Stimulated activated effector memory CD8-positive, alpha-beta T cell treated with anti-CD3 and anti-CD28 coated beads, Interleukin-12 subunit alpha, Interleukin-12 subunit beta, amount 100 ng/mL, for 72 hours (primary cell): ENCODE results near the gene ZFP36L2.

Experiments used
- ATAC-seq: fragments of 150-1000 bp; cut with Tn5 transposase; 2 replicates; pipeline ENCODE4 v1.10.0; 2021
- DNase-seq, 2 donors: peaks; one replicate each; pipeline ENCODE4 v3.0.0; 2021 to 2022; ENCODE audit warnings: low spot score in 2 of 2
- H3K27ac Mint-ChIP-seq: one replicate; pipeline ENCODE4 v1.8.0; 2022; ENCODE audit warnings: mild to moderate bottlenecking, mixed read lengths
- H3K36me3 Mint-ChIP-seq: one replicate; pipeline ENCODE4 v1.8.0; 2022; ENCODE audit warnings: mild to moderate bottlenecking, mixed read lengths
- H3K4me1 Mint-ChIP-seq: one replicate; pipeline ENCODE4 v1.8.0; 2022; ENCODE audit warnings: mixed read lengths
- H3K4me3 Mint-ChIP-seq: one replicate; pipeline ENCODE4 v1.8.0; 2022; ENCODE audit warnings: mild to moderate bottlenecking, mixed read lengths
- H3K9me3 Mint-ChIP-seq: one replicate; pipeline ENCODE4 v1.8.0; 2022; ENCODE audit warnings: mixed read lengths

Gene ZFP36L2

DNA sequence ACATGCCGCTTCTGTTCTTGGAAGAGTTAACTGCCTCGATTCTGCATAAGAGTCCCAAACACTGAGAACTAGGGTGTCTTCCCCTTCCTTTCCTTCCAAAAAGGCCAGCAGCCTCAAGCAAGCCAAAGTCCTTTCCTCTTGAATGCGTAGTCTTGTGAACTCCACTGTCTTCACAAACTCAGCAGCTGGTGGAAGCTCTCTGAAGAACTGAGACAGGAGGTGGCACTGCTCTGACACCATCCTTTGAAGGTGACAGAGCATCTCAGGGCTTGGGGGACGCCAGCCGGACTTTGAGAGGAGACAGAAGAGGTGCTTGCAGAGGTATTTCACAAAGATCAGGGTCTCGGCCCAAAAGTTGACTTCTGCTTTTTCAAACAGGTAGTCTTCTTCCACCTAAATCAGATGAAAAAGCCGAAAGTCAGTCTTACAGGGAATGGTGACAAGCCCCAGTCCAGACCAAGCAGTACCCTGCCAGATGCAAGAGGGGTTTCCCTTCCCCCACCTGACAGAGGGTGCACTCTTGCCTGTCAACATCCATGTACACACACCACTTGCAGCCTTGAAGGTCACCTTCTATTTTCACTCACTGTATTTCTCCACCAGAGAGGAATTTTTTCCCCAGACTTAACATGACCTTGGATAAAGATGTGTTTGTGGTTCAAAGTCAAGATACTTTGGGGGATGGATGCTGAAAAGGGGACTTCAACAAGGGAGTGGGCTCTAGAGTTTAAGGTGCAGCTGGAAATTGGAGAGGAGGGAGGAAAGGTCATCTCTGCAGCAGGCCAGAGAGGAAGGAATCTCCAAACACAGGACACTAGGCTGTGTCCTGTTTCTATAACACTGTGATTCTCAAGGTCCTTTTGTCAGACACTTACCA, 4.8 kb upstream of the ZFP36L2 start:
- Mint-ChIP-seq H3K36me3 (peaks cover 53% of the 10 kb centered on the region), H3K4me3 (no peak overlapping the region), H3K9me3 (no peaks in the 10 kb centered on the region), H3K4me1 (peaks cover 23% of the 10 kb centered on the region), H3K27ac (no peak overlapping the region)
- no peak for DNase-seq
- no peak for ATAC-seq

GRCh38 chr2:43230351-43230885, 4.0 kb upstream of the ZFP36L2 start:
- H3K36me3 Mint-ChIP-seq = peaks cover 61% of the 10 kb centered on the region
- H3K27ac Mint-ChIP-seq = no peak overlapping the region
- H3K4me3 Mint-ChIP-seq = no peak overlapping the region
- no peak for DNase-seq
- H3K9me3 Mint-ChIP-seq = no peaks in the 10 kb centered on the region
- ATAC-seq = no peak
- H3K4me1 Mint-ChIP-seq = peaks cover 23% of the 10 kb centered on the region

DNA sequence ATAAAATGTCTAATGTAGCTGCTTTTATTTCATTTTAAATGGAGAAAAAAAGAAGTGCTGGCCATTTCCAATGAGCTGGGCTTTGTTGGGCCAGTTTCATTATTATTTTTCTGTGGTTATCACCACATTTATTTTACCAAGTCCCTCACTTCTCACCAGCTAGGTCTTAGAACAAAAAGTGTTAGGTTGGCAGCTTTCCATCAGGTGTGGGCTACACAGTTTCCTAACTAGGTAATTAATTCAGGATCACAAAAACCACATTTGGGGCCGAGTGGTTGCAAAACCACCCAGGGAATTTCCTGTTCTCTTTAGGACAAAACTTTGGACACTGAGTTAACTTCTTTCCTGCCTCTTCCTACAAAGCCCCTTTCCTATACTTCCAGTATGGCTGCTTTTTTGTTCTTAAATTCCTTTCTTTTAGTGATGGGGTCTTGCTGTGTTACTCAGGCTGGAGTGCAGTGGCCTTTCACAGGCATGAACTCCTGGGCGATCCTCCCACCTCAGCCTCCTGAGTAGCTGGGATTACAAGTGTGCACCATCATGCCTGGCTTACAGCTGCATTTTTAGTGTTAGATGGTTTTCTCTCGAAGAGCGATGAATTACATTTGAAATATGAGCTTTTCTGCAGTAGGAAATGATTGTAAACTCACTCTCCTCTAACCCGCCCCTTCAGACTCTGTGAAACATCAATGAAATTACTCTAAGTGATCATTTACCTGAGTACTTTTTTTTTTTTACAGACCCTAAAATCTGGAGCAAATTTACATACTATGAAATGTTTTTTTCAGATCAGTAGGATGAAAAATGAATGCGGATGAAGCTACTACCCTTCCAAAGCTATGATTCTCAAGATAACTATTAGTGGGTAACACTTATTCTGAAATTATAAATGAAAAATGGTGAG, 2.6 kb upstream of the ZFP36L2 start:
- ATAC-seq = no peak
- Mint-ChIP-seq H3K4me1 (peaks cover 28% of the 10 kb centered on the region), H3K27ac (peak overlapping the region; percentile 99), H3K9me3 (no peaks in the 10 kb centered on the region), H3K4me3 (peak overlapping the region; percentile 85), H3K36me3 (peaks cover 71% of the 10 kb centered on the region)
- no peak for DNase-seq

GRCh38 chr2:43228321-43228751, 1.9 kb upstream of the ZFP36L2 start:
- no peak for DNase-seq
- ATAC-seq = no peak
- no peaks in the 10 kb centered on the region for H3K9me3 Mint-ChIP-seq
- H3K36me3 Mint-ChIP-seq = peaks cover 78% of the 10 kb centered on the region
- peaks cover 29% of the 10 kb centered on the region for H3K4me1 Mint-ChIP-seq
- H3K4me3 Mint-ChIP-seq = peak overlapping the region; percentile 85
- H3K27ac Mint-ChIP-seq = peak overlapping the region; percentile 99

DNA sequence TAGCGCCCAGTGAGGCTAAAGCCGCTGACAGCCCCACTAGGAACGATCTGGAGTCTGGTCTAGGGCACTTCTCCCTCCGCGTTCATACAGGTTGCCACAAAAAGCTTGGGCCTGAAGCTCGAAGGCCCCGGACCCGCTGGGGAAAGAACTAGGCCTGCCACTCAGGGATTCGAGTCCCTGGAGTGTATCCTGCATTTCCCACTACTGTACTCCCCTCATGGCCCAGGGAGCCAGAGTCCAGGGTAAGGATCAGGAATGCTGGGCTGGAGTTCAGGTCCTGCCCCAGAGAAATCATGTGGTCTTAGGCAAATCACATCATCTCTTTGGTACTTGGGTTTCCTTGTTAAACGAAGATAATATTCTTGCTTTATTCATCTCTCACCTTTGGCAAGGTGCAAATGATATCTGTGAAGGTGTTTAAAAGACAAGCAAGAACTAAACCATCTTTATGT, 1.4 kb upstream of the ZFP36L2 start:
- no peak for DNase-seq
- peaks cover 83% of the 10 kb centered on the region for H3K36me3 Mint-ChIP-seq
- peaks cover 31% of the 10 kb centered on the region for H3K4me1 Mint-ChIP-seq
- H3K27ac Mint-ChIP-seq = peak overlapping the region; percentile 99
- ATAC-seq = no peak
- no peaks in the 10 kb centered on the region for H3K9me3 Mint-ChIP-seq
- H3K4me3 Mint-ChIP-seq = peak overlapping the region; percentile 85

DNA sequence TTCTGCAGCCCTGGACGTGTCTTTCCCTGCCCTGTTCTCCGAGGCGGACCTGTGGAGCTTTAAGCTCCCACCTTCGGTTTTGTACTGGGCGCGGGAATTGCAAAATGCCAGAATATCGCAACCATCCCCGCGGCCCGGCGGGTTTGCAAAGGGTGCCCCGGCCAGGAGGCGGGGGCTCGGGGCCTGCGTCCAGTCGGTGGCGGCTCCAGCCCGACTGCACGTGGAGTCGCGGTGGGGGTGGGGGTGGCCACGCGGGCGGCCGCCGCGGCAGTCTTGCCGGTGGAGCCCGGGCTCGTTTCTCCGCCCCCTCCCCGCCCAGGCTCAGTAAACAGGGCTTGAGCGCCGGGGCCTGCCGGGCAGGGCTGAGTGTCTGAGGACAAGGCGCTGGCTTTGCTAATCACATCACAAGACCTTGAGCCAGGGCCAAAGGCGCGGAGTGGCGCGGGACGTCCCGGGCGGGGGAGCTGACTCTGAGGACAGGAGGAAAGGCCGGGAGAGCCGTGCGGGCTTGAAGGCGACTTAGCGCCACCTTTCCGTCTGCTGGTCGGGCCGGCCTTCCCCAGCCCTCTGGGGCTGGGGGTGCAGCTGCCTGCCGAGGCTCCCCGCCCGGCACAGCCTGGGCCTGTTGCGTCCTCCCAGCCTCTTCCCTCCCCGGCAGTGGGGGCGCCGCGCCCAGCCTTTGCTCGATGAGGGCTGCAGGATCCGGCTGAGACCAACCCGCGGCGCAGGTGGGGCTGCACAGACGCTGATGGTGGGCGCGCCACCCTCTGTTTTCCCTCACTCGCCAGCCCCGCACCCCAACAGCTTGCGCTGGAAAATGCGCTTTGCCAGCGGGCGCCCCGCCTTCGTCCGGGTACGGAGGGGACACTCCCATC, 786 bp upstream of the ZFP36L2 start:
- peaks cover 36% of the 10 kb centered on the region for H3K4me1 Mint-ChIP-seq
- H3K9me3 Mint-ChIP-seq = no peaks in the 10 kb centered on the region
- peak; percentile 56 to 87 for DNase-seq
- peak overlapping the region; percentile 99 for H3K27ac Mint-ChIP-seq
- ATAC-seq = peak; percentile 42
- H3K36me3 Mint-ChIP-seq = peaks cover 89% of the 10 kb centered on the region
- H3K4me3 Mint-ChIP-seq = peak overlapping the region; percentile 85

- peak; percentile 50 for ATAC-seq
- Mint-ChIP-seq H3K36me3 (peaks cover 92% of the 10 kb centered on the region), H3K27ac (peak overlapping the region; percentile 99), H3K9me3 (no peaks in the 10 kb centered on the region), H3K4me1 (peaks cover 48% of the 10 kb centered on the region), H3K4me3 (peak overlapping the region; percentile 85)
- peak; percentile 70 to 91 for DNase-seq
Observed at GRCh38 chr2:43225788-43226557, 433 bp downstream of the ZFP36L2 start.

GRCh38 chr2:43225093-43225787, 1.2 kb downstream of the ZFP36L2 start:
- H3K36me3 Mint-ChIP-seq = peaks cover 92% of the 10 kb centered on the region
- DNase-seq (peak in 1 of 2 donors; percentile 66), ATAC-seq (peak; percentile 6)

DNA sequence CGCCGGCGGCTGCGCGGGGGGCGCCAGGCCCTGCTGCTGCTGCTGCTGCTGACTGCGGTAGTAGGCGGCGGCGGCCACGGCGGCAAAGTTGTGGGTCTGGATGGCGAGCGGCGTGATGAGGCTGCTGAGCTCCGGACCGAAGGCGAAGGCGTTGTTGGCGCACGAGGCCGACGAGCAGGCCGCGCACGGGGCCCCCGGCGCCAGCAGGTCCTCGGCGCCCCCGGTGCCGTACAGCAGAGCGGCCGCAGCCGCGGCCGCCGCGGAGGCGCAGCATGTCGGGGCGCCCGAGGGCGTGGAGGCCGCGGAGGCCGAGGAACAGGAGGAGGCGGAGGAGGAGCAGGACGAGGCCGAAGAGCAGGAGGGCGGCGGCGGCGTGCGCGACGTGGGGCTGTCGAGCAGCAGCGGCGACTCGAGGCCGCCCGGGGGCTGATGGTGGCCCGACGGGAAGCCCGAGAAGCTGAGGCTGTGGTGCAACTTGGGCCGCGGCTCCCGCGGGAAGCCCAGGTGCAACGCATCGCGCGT, 1.8 kb downstream of the ZFP36L2 start:
- H3K36me3 Mint-ChIP-seq = peaks cover 92% of the 10 kb centered on the region
- peak overlapping the region; percentile 99 for H3K27ac Mint-ChIP-seq
- DNase-seq = peak; percentile 57 to 85
- ATAC-seq = no peak
- peak overlapping the region; percentile 85 for H3K4me3 Mint-ChIP-seq
- H3K4me1 Mint-ChIP-seq = peaks cover 54% of the 10 kb centered on the region
- no peaks in the 10 kb centered on the region for H3K9me3 Mint-ChIP-seq

More at GRCh38 chr2:43225093-43225787, 1.2 kb downstream of the ZFP36L2 start:
- Mint-ChIP-seq H3K4me1 (peaks cover 51% of the 10 kb centered on the region), H3K9me3 (no peaks in the 10 kb centered on the region), H3K27ac (peak overlapping the region; percentile 99), H3K4me3 (peak overlapping the region; percentile 85)

DNA sequence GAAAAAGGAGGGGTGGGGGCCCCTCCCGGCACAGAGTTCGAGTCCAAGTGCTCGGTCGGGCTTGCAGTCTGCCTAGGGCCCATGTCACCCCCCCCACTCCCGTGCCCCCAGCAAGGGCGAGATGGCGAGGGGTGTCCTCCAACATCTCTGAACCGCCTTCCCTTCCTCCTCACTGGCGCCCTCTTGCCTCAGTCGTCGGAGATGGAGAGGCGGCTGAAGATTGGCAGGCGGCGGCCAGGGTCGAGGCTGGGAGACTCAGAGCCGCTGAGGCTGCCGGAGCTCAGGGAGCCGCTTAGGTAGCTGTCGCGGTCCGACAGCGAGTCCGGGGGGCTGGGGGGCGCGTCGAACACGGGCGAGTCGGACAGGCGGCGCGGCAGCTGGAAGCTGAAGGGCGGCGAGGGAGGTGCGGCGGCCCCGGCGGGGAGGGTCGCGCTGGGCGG, 2.3 kb downstream of the ZFP36L2 start:
- Mint-ChIP-seq H3K9me3 (no peaks in the 10 kb centered on the region), H3K27ac (peak overlapping the region; percentile 99), H3K4me1 (peaks cover 54% of the 10 kb centered on the region), H3K4me3 (peak overlapping the region; percentile 85), H3K36me3 (peaks cover 92% of the 10 kb centered on the region)
- ATAC-seq (no peak), DNase-seq (peak; percentile 61 to 90)

- Mint-ChIP-seq H3K27ac (peak overlapping the region; percentile 99), H3K36me3 (peaks cover 93% of the 10 kb centered on the region), H3K4me1 (peaks cover 56% of the 10 kb centered on the region), H3K9me3 (no peaks in the 10 kb centered on the region), H3K4me3 (peak overlapping the region; percentile 85)
- DNase-seq (no peak), ATAC-seq (no peak)
Observed at GRCh38 chr2:43223521-43224001, 2.8 kb downstream of the ZFP36L2 start.

DNA sequence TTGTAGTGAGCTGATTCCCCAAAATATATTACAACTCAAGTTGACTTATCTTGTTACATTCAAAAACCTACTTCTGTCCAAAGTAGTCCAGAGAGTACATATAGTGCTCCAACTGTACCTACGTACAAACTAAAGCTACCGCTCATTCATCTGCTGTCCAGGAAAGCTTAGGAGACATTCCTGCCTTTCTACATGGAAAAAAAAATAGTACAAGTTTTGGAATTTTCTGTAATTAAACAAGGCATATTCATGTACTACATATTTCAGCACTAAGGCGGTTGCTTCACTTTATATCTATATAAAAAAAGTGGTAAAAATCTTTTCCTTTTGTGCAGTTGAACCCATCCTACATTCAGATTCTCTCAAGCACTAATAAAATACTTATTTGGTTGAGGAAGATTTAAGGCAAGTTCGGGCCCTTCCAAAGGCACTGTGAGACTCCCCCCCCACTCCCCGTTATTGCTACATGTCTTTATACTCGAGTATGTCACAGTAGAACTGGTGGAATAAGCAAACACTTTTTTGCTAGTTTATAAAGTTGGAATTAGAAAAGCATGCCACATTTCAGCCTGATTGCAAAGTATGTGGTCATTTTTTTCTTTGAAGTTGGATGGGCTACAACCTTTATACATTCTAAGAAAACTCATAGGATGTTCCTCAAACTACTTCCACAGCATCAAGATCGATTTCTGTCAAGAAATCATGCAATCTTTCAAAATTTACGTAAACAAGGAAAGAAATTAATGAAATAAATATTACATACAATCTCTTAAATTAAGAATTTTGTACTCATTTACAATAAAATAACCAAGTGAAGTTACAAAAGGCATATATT, 3.7 kb downstream of the ZFP36L2 start:
- H3K4me3 Mint-ChIP-seq = peak overlapping the region; percentile 85
- H3K36me3 Mint-ChIP-seq = peaks cover 92% of the 10 kb centered on the region
- H3K4me1 Mint-ChIP-seq = peaks cover 52% of the 10 kb centered on the region
- DNase-seq (no peak), ATAC-seq (no peak)
- no peaks in the 10 kb centered on the region for H3K9me3 Mint-ChIP-seq
- peak overlapping the region; percentile 99 for H3K27ac Mint-ChIP-seq
